ENCODE data around the gene KRT6B. TPM values are rescaled to one million over a fixed set of nuclear protein-coding genes. Genes with fewer than 3 reads are reported as not detected.

KRT6B gene
- polyA plus RNA-seq, 1 donor (not counting 4 experiments of a cell fraction or from before 2014, with no cell fraction given): 2,016 TPM

GRCh38 chr12:52464897-52465296, 13.0 kb upstream of the KRT6B start:
- no peak overlapping the region for H3K9ac ChIP-seq (ENCODE audit: control insufficient read depth, extremely low read depth, insufficient read depth, low read length)
- H2AFZ ChIP-seq (ENCODE audit: control insufficient read depth, low read length): no peak overlapping the region
- no peaks in the 10 kb centered on the region for H4K20me1 ChIP-seq (ENCODE audit: control insufficient read depth, extremely low read depth, insufficient read depth, low read length)
- no peaks in the 10 kb centered on the region for H3K9me3 ChIP-seq (ENCODE audit: control insufficient read depth, low read depth, low read length)
- dilution Hi-C loops (cut with MboI; ENCODE audit: extremely low pct_ligation_motif_present, low sequenced_read_pairs): no loop called here
- H3K36me3 ChIP-seq (ENCODE audit: control insufficient read depth in 2 of 2, extremely low read depth in 1 of 2, insufficient read depth in 2 of 2, low read length in 2 of 2): peaks cover 0 to 2% of the 10 kb centered on the region in 2 experiments
- H3K4me3 ChIP-seq (ENCODE audit: control insufficient read depth in 2 of 3, extremely low read depth in 1 of 3, insufficient read depth in 2 of 3, low read depth in 1 of 3, low read length in 3 of 3): no peak overlapping the region
- no peak for TF ChIP-seq EZH2 (IDR thresholded peaks at IDR 0.05; ENCODE audit: low read length)
- TF ChIP-seq, protein P1, sequence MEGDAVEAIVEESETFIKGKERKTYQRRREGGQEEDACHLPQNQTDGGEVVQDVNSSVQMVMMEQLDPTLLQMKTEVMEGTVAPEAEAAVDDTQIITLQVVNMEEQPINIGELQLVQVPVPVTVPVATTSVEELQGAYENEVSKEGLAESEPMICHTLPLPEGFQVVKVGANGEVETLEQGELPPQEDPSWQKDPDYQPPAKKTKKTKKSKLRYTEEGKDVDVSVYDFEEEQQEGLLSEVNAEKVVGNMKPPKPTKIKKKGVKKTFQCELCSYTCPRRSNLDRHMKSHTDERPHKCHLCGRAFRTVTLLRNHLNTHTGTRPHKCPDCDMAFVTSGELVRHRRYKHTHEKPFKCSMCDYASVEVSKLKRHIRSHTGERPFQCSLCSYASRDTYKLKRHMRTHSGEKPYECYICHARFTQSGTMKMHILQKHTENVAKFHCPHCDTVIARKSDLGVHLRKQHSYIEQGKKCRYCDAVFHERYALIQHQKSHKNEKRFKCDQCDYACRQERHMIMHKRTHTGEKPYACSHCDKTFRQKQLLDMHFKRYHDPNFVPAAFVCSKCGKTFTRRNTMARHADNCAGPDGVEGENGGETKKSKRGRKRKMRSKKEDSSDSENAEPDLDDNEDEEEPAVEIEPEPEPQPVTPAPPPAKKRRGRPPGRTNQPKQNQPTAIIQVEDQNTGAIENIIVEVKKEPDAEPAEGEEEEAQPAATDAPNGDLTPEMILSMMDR (optimal IDR thresholded peaks at IDR 0.05 in 1 of 3, IDR thresholded peaks at IDR 0.05 in 1 of 3, conservative IDR thresholded peaks at IDR 0.05 in 1 of 3; ENCODE audit: extremely low read depth in 1 of 3, insufficient read depth in 2 of 3, low read length in 3 of 3): no peak
- H3K9me1 ChIP-seq (ENCODE audit: control insufficient read depth, extremely low read depth, insufficient read depth, low read length): no peaks in the 10 kb centered on the region
- FAIRE-seq (no peak), DNase-seq (ENCODE audit: low read depth, low spot score) (no peak)
- no peaks in the 10 kb centered on the region for H3K79me2 ChIP-seq (ENCODE audit: control insufficient read depth, insufficient read depth, low read length)
- H3K4me1 ChIP-seq (ENCODE audit: control insufficient read depth, extremely low read depth, insufficient read depth, low read length): no peaks in the 10 kb centered on the region
- H3K27ac ChIP-seq (ENCODE audit: control insufficient read depth, insufficient read depth, low read length): no peak overlapping the region
- no peak overlapping the region for H3K4me2 ChIP-seq (ENCODE audit: control insufficient read depth, extremely low read depth, insufficient read depth, low read depth, low read length)
- no peaks in the 10 kb centered on the region for H3K27me3 ChIP-seq (ENCODE audit: control insufficient read depth, extremely low read depth, insufficient read depth, low read length)

DNA sequence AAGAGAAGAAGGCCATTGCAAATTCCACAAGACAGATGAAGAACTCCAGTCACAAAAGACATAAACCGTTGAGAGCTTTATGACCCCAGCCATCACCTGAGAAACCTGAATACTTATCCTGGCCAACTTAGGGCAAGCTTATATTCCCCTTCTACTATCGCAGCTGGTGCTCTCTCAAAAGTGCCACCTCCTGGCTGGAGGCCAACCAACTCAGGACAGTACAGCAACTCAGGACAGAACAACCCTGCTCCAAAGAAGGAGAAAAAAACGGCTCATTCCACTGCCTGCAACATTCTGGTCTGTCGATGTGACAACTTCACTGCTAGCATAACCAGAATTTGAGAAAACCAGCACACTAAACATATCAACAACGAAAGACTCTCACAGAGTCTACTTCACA, 9.7 kb upstream of the KRT6B start:
- no peak overlapping the region for H3K9ac ChIP-seq (ENCODE audit: control insufficient read depth, extremely low read depth, insufficient read depth, low read length)
- no peak overlapping the region for H3K4me3 ChIP-seq (ENCODE audit: control insufficient read depth in 2 of 3, extremely low read depth in 1 of 3, insufficient read depth in 2 of 3, low read depth in 1 of 3, low read length in 3 of 3)
- H3K27ac ChIP-seq (ENCODE audit: control insufficient read depth, insufficient read depth, low read length): no peak overlapping the region
- no peaks in the 10 kb centered on the region for H3K4me1 ChIP-seq (ENCODE audit: control insufficient read depth, extremely low read depth, insufficient read depth, low read length)
- FAIRE-seq: peak; percentile 44
- H2AFZ ChIP-seq (ENCODE audit: control insufficient read depth, low read length): no peak overlapping the region
- no peaks in the 10 kb centered on the region for H3K27me3 ChIP-seq (ENCODE audit: control insufficient read depth, extremely low read depth, insufficient read depth, low read length)
- no peaks in the 10 kb centered on the region for H3K79me2 ChIP-seq (ENCODE audit: control insufficient read depth, insufficient read depth, low read length)
- H3K9me3 ChIP-seq (ENCODE audit: control insufficient read depth, low read depth, low read length): no peaks in the 10 kb centered on the region
- no peak for DNase-seq (ENCODE audit: low read depth, low spot score)
- H4K20me1 ChIP-seq (ENCODE audit: control insufficient read depth, extremely low read depth, insufficient read depth, low read length): no peaks in the 10 kb centered on the region
- H3K9me1 ChIP-seq (ENCODE audit: control insufficient read depth, extremely low read depth, insufficient read depth, low read length): no peaks in the 10 kb centered on the region
- no peak for TF ChIP-seq EZH2 (IDR thresholded peaks at IDR 0.05; ENCODE audit: low read length)
- TF ChIP-seq, protein P1 (optimal IDR thresholded peaks at IDR 0.05 in 1 of 3, IDR thresholded peaks at IDR 0.05 in 1 of 3, conservative IDR thresholded peaks at IDR 0.05 in 1 of 3; ENCODE audit: extremely low read depth in 1 of 3, insufficient read depth in 2 of 3, low read length in 3 of 3): no peak
- H3K4me2 ChIP-seq (ENCODE audit: control insufficient read depth, extremely low read depth, insufficient read depth, low read depth, low read length): no peak overlapping the region
- dilution Hi-C loops (cut with MboI; ENCODE audit: extremely low pct_ligation_motif_present, low sequenced_read_pairs): no loop called here
- H3K36me3 ChIP-seq (ENCODE audit: control insufficient read depth in 2 of 2, extremely low read depth in 1 of 2, insufficient read depth in 2 of 2, low read length in 2 of 2): no peaks in the 10 kb centered on the region

All from keratinocyte (primary cell).